Panc1 (cell line): Measurements from ENCODE around the gene CYP4Z1. TPM values are rescaled to one million over a fixed set of nuclear protein-coding genes. Genes with fewer than 3 reads are reported as not detected.
A peak's percentile ranks its signal among the peaks of the same experiment; 100 is the strongest.
"Not testable (repeated sequence)": the region's sequence is repeated elsewhere in the genome, so short reads cannot be mapped to it uniquely, and the experiment has no call there.

Source experiments
- ATAC-seq: fragments of 200-7000 bp; cut with Tn5 transposase; 2 replicates; pipeline ENCODE4 v1.9.1; 2020; ENCODE audit warnings: mild to moderate bottlenecking, moderate library complexity
- BruUV-seq: library from RNA; stranded (reverse); fragments of 400-500 nt; replicated peaks from 2 replicates; lab custom pipeline; 2021; lab: Mats Ljungman, UMichigan
- CTCF ChIA-PET: fragments of 300-600 bp; sonication (Branson Sonifier 250); formaldehyde crosslinking; loops from one replicate; lab custom pipeline; 2022; ENCODE audit warnings: antibody characterized with exemption; lab: Charles Lee
- POLR2A ChIA-PET: fragments of 300-600 bp; sonication (Branson Sonifier 250); formaldehyde crosslinking; loops from one replicate; lab custom pipeline; 2022; ENCODE audit warnings: antibody characterized with exemption; lab: Charles Lee
- DNase-seq: peaks from one replicate; pipeline ENCODE4 v3.0.0-alpha.2; 2010; ENCODE audit warnings: low read depth, low spot score
- H3K27ac ChIP-seq: 2 replicates; pipeline ENCODE4 v1.5.1; 2011; ENCODE audit warnings: mild to moderate bottlenecking, low read length, inconsistent platforms
- H3K27me3 ChIP-seq: fragments of 200-500 bp; sonication (Bioruptor generic); 2 replicates; pipeline ENCODE4 v1.6.0; 2014; ENCODE audit warnings: low read length, inconsistent platforms; ENCODE audit not compliant: control insufficient read depth, insufficient read depth
- H3K36me3 ChIP-seq: fragments of 200-500 bp; sonication (Bioruptor generic); 2 replicates; pipeline ENCODE4 v1.5.1; 2014; ENCODE audit warnings: inconsistent platforms, mild to moderate bottlenecking, low read length, moderate library complexity; ENCODE audit not compliant: control insufficient read depth, insufficient read depth
- H3K4me1 ChIP-seq: 2 replicates; pipeline ENCODE4 v1.5.1; 2011; ENCODE audit warnings: inconsistent platforms, mild to moderate bottlenecking, low read length, moderate library complexity; ENCODE audit not compliant: control insufficient read depth, insufficient read depth
- H3K4me3 ChIP-seq, 2 experiments: 2 replicates each; pipeline ENCODE4 v1.5.1; 2011 to 2012; ENCODE audit warnings: low read depth in 2 of 2, low read length in 2 of 2, mild to moderate bottlenecking in 2 of 2, inconsistent platforms in 1 of 2, moderate library complexity in 1 of 2
- H3K9me3 ChIP-seq: fragments of 200-500 bp; sonication (Bioruptor generic); 2 replicates; pipeline ENCODE4 v1.5.1; 2014; ENCODE audit warnings: low read depth, mild to moderate bottlenecking, inconsistent platforms, low read length, moderate library complexity; ENCODE audit not compliant: control insufficient read depth, insufficient read depth
- CTCF ChIP-seq: fragments of 450-650 bp; IDR thresholded peaks from 2 replicates; pipeline ENCODE4 v1.5.1; 2017; ENCODE audit warnings: mild to moderate bottlenecking
- POLR2AphosphoS5 ChIP-seq: IDR thresholded peaks from 2 replicates; pipeline ENCODE4 v1.6.1; 2012; ENCODE audit warnings: mild to moderate bottlenecking, low read depth, low read length, moderate library complexity
- REST ChIP-seq, 2 experiments: IDR thresholded peaks; 2 replicates each; pipeline ENCODE4 v1.6.1; 2011 to 2012; ENCODE audit warnings: low read depth in 2 of 2, control low read depth in 1 of 2, low read length in 1 of 2, mild to moderate bottlenecking in 1 of 2, moderate library complexity in 1 of 2; ENCODE audit not compliant: insufficient read depth in 1 of 2
- SIN3A ChIP-seq: IDR thresholded peaks from 2 replicates; pipeline ENCODE4 v1.6.1; 2012; ENCODE audit warnings: low read depth, mild to moderate bottlenecking, low read length, moderate library complexity, borderline replicate concordance; ENCODE audit not compliant: insufficient read depth
- TCF7L2 ChIP-seq: IDR thresholded peaks from 2 replicates; pipeline ENCODE4 v1.6.1; 2011; ENCODE audit warnings: mild to moderate bottlenecking, low read depth, low read length, inconsistent platforms
- in situ Hi-C: cut with HindIII; loops from 2 replicates; pipeline ENCODE4 v1.10.0; 2016; ENCODE audit warnings: low sequenced_read_pairs, low pct_unique_long_range_greater_than_20kb
- intact Hi-C: fragments of 100-400 bp; cut with micrococcal nuclease; formaldehyde crosslinking; loops from one replicate; pipeline ENCODE4 v1.10.0; 2022; ENCODE audit not compliant: unreplicated experiment
- total RNA-seq: library from RNA; stranded (reverse); gene quantifications from one replicate; pipeline ENCODE4 v1.2.1, GENCODE V29; 2021; ENCODE audit not compliant: unreplicated experiment

CYP4Z1 gene
- total RNA-seq, 1 experiment from 2014 or later, result not detected

GRCh38 chr1:47137198-47137597 is 70.2 kb downstream of the CYP4Z1 start, which contains the start of gene CYP4A22:
Gene CYP4A22 (plus strand): TSS chr1:47137441. CDS start chr1:47137486, 45 bp downstream.
- in situ Hi-C loops, result no loop called here
- ChIA-PET POLR2A (no interaction called here), CTCF (no interaction called here)
- Histone ChIP-seq H3K27ac (no peak within 1 kb of the TSS), H3K9me3 (no peaks in the 10 kb centered on the region), H3K4me3 (no peak within 1 kb of the TSS), H3K36me3 (no peaks in the 10 kb centered on the region), H3K27me3 (no peaks in the 10 kb centered on the region), H3K4me1 (no peaks in the 10 kb centered on the region)
- DNase-seq (no peak), ATAC-seq (no peak)
- intact Hi-C loops, result no loop called here
- no TSS peak for BruUV-seq
- TF ChIP-seq CTCF (no peak), SIN3A (no peak), TCF7L2 (no peak), REST (IDR thresholded peaks at IDR 0.05; ENCODE audit: insufficient read depth in 1 of 2, low read depth in 2 of 2, low read length in 1 of 2) (no peak), POLR2AphosphoS5 (no peak)

- no peaks in the 10 kb centered on the region for H3K27me3 ChIP-seq
- no peak overlapping the region for H3K4me3 ChIP-seq
- H3K36me3 ChIP-seq, result no peaks in the 10 kb centered on the region
- DNase-seq, result no peak
- BruUV-seq, result no TSS peak
- ChIA-PET POLR2A (no interaction called here), CTCF (no interaction called here)
- H3K9me3 ChIP-seq, result no peaks in the 10 kb centered on the region
- in situ Hi-C loops, result no loop called here
- H3K4me1 ChIP-seq, result no peaks in the 10 kb centered on the region
- H3K27ac ChIP-seq, result no peak overlapping the region
- TF ChIP-seq SIN3A (no peak), CTCF (no peak)
- intact Hi-C loops, result no loop called here
- no peak for ATAC-seq
Observed at GRCh38 chr1:47137925-47138615, 71.0 kb downstream of the CYP4Z1 start.

- ATAC-seq, CTCF ChIA-PET, BruUV-seq, in situ Hi-C loops, H3K36me3 ChIP-seq, POLR2A ChIA-PET, H3K4me3 ChIP-seq, DNase-seq, H3K27me3 ChIP-seq, H3K4me1 ChIP-seq, intact Hi-C loops, H3K9me3 ChIP-seq, H3K27ac ChIP-seq: not testable (repeated sequence)
Observed at GRCh38 chr1:47140358-47140757, 73.3 kb downstream of the CYP4Z1 start.

- H3K27me3 ChIP-seq, CTCF ChIA-PET, H3K27ac ChIP-seq, BruUV-seq, H3K36me3 ChIP-seq, H3K4me1 ChIP-seq, intact Hi-C loops, DNase-seq, H3K4me3 ChIP-seq, H3K9me3 ChIP-seq, in situ Hi-C loops, POLR2A ChIA-PET: not testable (repeated sequence)
- ATAC-seq, result peak; percentile 69; the same call in 1 of the 2 replicates
Observed at GRCh38 chr1:47143654-47144053, 76.6 kb downstream of the CYP4Z1 start.
